Neuronal stem cell (in vitro differentiated cells): Measurements from ENCODE around the gene KBTBD4.
A peak's percentile ranks its signal among the peaks of the same experiment; 100 is the strongest.

ENCODE experiments used
- DNase-seq: peaks from one replicate; pipeline ENCODE4 v3.0.0-alpha.2; 2013; ENCODE audit warnings: low spot score
- H2AFZ ChIP-seq: one replicate; pipeline ENCODE4 v1.6.1; 2013; ENCODE audit warnings: mild to moderate bottlenecking, low read length, inconsistent platforms
- H2AK5ac ChIP-seq: 2 replicates; pipeline ENCODE4 v1.6.1; 2013; ENCODE audit warnings: low read depth, mild to moderate bottlenecking, inconsistent platforms, low read length, moderate library complexity, mixed read lengths
- H2BK120ac ChIP-seq: 2 replicates; pipeline ENCODE4 v1.6.1; 2013; ENCODE audit warnings: low read depth, mild to moderate bottlenecking, inconsistent platforms, low read length, moderate library complexity, mixed read lengths
- H2BK12ac ChIP-seq: one replicate; pipeline ENCODE4 v1.6.1; 2013; ENCODE audit warnings: low read length, inconsistent platforms
- H2BK15ac ChIP-seq: 2 replicates; pipeline ENCODE4 v1.6.1; 2013; ENCODE audit warnings: mild to moderate bottlenecking, low read length, inconsistent platforms, mixed read lengths
- H2BK5ac ChIP-seq: one replicate; pipeline ENCODE4 v1.6.1; 2013; ENCODE audit warnings: inconsistent platforms, mild to moderate bottlenecking, low read length, moderate library complexity
- H3K14ac ChIP-seq: one replicate; pipeline ENCODE4 v1.6.1; 2013; ENCODE audit warnings: low read length, inconsistent platforms
- H3K18ac ChIP-seq: 2 replicates; pipeline ENCODE4 v1.6.1; 2013; ENCODE audit warnings: low read length, inconsistent platforms
- H3K23ac ChIP-seq: 2 replicates; pipeline ENCODE4 v1.6.1; 2013; ENCODE audit warnings: low read depth, mild to moderate bottlenecking, mixed read lengths, low read length, inconsistent platforms; ENCODE audit not compliant: poor library complexity
- H3K27ac ChIP-seq: replicated peaks from 3 replicates; pipeline ENCODE4 v1.5.1; 2013; ENCODE audit warnings: low read length, inconsistent platforms
- H3K27me3 ChIP-seq, 3 experiments: 2 replicates each; pipeline ENCODE4 v1.6.1; 2013; ENCODE audit warnings: low read length in 3 of 3, mild to moderate bottlenecking in 2 of 3, inconsistent platforms in 1 of 3, low read depth in 1 of 3, mixed read lengths in 1 of 3, moderate library complexity in 1 of 3; ENCODE audit not compliant: control insufficient read depth in 3 of 3, insufficient read depth in 3 of 3
- H3K36me3 ChIP-seq, 2 donors: replicated peaks in 1 of 2; 2 replicates each; pipeline ENCODE4 v1.6.1; 2013; ENCODE audit warnings: low read length in 2 of 2; ENCODE audit not compliant: control insufficient read depth in 2 of 2, insufficient read depth in 2 of 2
- H3K4ac ChIP-seq: 2 replicates; pipeline ENCODE4 v1.6.1; 2013; ENCODE audit warnings: inconsistent platforms, mild to moderate bottlenecking, low read length, moderate library complexity
- H3K4me1 ChIP-seq, 2 donors: 1 replicate in 1 of 2; 2 replicates in 1 of 2; pipeline ENCODE4 v1.6.1; 2013; ENCODE audit warnings: low read length in 2 of 2, low read depth in 1 of 2; ENCODE audit not compliant: control insufficient read depth in 2 of 2, insufficient read depth in 1 of 2
- H3K4me2 ChIP-seq: one replicate; pipeline ENCODE4 v1.6.1; 2013; ENCODE audit warnings: mild to moderate bottlenecking, low read length, inconsistent platforms; ENCODE audit not compliant: insufficient read depth, poor library complexity, severe bottlenecking
- H3K4me3 ChIP-seq, 2 donors: 2 replicates each; pipeline ENCODE4 v1.5.1; 2013; ENCODE audit warnings: low read length in 2 of 2, mild to moderate bottlenecking in 2 of 2, inconsistent platforms in 1 of 2, moderate library complexity in 1 of 2
- H3K79me1 ChIP-seq: one replicate; pipeline ENCODE4 v1.6.1; 2013; ENCODE audit warnings: low read depth, mild to moderate bottlenecking, inconsistent platforms, low read length, moderate library complexity
- H3K9ac ChIP-seq: one replicate; pipeline ENCODE4 v1.6.1; 2013; ENCODE audit warnings: mild to moderate bottlenecking, low read depth, low read length, inconsistent platforms; ENCODE audit not compliant: poor library complexity
- H3K9me3 ChIP-seq, 2 donors: replicated peaks in 1 of 2; 2 replicates each; pipeline versions ENCODE3 to v1.6.1; 2013; ENCODE audit warnings: low read length in 2 of 2, mild to moderate bottlenecking in 2 of 2, inconsistent platforms in 1 of 2, low read depth in 1 of 2, mixed read lengths in 1 of 2, moderate library complexity in 1 of 2; ENCODE audit not compliant: control insufficient read depth in 2 of 2, insufficient read depth in 1 of 2
- H4K8ac ChIP-seq: one replicate; pipeline ENCODE4 v1.6.1; 2013; ENCODE audit warnings: low read depth, mild to moderate bottlenecking, inconsistent platforms, low read length, moderate library complexity
- H4K91ac ChIP-seq: one replicate; pipeline ENCODE4 v1.6.1; 2013; ENCODE audit warnings: low read length, low read depth, mild to moderate bottlenecking, inconsistent platforms; ENCODE audit not compliant: poor library complexity
- WGBS, 2 donors: extraction: QIAGEN DNeasy Blood & Tissue Kit; methylation state at CpG; one replicate each; pipeline ENCODE4 v1.1.7; 2013; ENCODE audit warnings: missing lambda C conversion rate in 2 of 2, mixed read lengths in 1 of 2; ENCODE audit not compliant: insufficient read length in 2 of 2, insufficient replicate concordance in 1 of 2; ENCODE audit errors: extremely low coverage in 2 of 2; 5-methylcytosine and 5-hydroxymethylcytosine counted together

Gene KBTBD4

DNA sequence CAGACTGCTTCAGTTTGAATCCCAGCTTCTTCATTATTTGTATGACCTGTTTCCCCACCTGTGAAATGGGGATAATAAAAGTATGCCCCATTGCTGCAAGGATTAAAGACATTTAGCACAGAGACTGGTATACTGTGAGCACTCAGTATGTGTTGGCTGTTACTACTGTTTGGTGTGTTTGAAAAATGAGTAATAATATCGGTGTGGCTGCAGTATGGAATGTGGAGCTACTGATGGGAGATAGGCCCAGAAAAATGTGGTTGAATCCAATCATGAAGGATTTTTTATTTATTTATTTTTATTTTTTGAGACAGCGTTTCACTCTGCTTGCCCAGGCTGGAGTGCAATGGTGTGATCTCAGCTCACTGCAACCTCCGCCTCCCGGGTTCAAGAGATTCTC lies 24.5 kb upstream of the KBTBD4 start:
- no peak overlapping the region for H2BK5ac ChIP-seq
- H3K18ac ChIP-seq: no peak overlapping the region

DNA sequence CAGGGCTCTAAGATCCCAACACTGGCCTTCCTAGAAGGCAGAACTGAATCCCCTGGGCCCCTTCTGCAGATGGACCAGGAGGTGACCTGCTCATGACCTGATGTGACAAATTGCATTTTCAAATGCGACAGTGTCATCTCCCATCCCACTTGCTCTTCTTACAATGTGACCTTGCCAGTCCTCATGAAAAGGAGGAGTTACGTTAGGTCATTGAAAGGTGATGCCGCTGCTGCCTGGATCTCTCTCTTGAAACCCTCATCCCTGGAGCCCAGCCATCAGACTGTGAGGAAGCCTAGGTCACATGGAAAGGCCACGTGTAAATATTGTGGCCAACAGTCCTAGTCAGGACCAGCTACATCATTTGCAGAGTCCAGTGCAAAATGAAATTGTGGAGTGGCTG lies 21.1 kb upstream of the KBTBD4 start:
- Histone ChIP-seq H3K4me2 (no peak overlapping the region), H3K23ac (no peak overlapping the region), H3K79me1 (no peaks in the 10 kb centered on the region), H3K27ac (no peak overlapping the region), H3K27me3 (peaks cover 0 to 2% (median 0%) of the 10 kb centered on the region in 3 experiments), H3K4me3 (no peak overlapping the region), H2AK5ac (no peak overlapping the region), H2BK5ac (no peak overlapping the region), H3K9ac (no peak overlapping the region), H3K14ac (no peak overlapping the region), H3K4ac (no peak overlapping the region), H3K36me3 (no peaks in the 10 kb centered on the region), H3K18ac (no peak overlapping the region), H3K9me3 (peaks cover 0 to 2% of the 10 kb centered on the region in 2 donors), H4K8ac (no peak overlapping the region), H2BK15ac (no peak overlapping the region), H3K4me1 (peaks cover 2 to 5% of the 10 kb centered on the region in 2 donors), H2BK12ac (no peak overlapping the region), H2BK120ac (no peak overlapping the region), H2AFZ (no peak overlapping the region), H4K91ac (no peak overlapping the region)
- no CpG with 5 or more reads among the region's 4 CpGs for WGBS, 2 donors
- DNase-seq: no peak

More for the DNA sequence above, 24.5 kb upstream of the KBTBD4 start:
- no peak overlapping the region for H2AK5ac ChIP-seq
- H3K4me2 ChIP-seq: no peak overlapping the region
- no peak overlapping the region for H4K8ac ChIP-seq
- no peak overlapping the region for H3K4me3 ChIP-seq
- no peak overlapping the region for H2BK12ac ChIP-seq
- no peak overlapping the region for H4K91ac ChIP-seq
- no peak overlapping the region for H2BK120ac ChIP-seq
- no peak for DNase-seq
- peaks cover 0 to 2% of the 10 kb centered on the region in 2 donors for H3K9me3 ChIP-seq
- no peaks in the 10 kb centered on the region for H3K36me3 ChIP-seq
- no peak overlapping the region for H3K14ac ChIP-seq
- H3K4me1 ChIP-seq: peaks cover 2 to 7% of the 10 kb centered on the region in 2 donors
- peak overlapping the region; percentile 7 for H3K27ac ChIP-seq
- no peak overlapping the region for H2AFZ ChIP-seq
- H2BK15ac ChIP-seq: no peak overlapping the region
- WGBS, 2 donors: no CpG with 5 or more reads among the region's 4 CpGs
- no peak overlapping the region for H3K9ac ChIP-seq
- H3K79me1 ChIP-seq: no peaks in the 10 kb centered on the region
- no peaks in the 10 kb centered on the region for H3K27me3 ChIP-seq
- H3K4ac ChIP-seq: no peak overlapping the region
- no peak overlapping the region for H3K23ac ChIP-seq

DNA sequence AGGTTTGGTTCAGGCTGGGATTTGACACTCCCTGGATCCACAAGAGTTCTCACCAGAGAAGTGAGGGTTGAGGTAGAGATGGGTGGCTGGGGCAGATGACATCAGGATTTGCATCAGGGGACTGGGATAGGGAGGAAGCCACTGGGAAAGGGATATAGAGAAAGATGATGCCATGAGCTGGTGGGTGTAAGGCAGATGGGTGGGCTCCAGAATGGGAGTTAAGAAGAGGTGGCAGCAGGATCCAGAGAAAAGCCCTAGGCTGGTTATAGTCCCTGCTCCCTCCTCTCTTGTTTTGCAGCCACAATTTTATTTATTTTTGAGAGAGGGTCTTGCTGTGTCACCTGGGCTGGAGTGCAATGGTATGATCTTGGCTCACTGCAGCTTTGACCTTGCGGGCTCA lies 17.2 kb upstream of the KBTBD4 start:
- Histone ChIP-seq H3K36me3 (no peaks in the 10 kb centered on the region), H2BK12ac (no peak overlapping the region), H2BK120ac (no peak overlapping the region), H3K9ac (no peak overlapping the region), H3K4me2 (no peak overlapping the region), H3K79me1 (no peaks in the 10 kb centered on the region), H2AFZ (no peak overlapping the region), H2AK5ac (no peak overlapping the region), H2BK5ac (no peak overlapping the region), H4K8ac (no peak overlapping the region), H3K4me1 (peaks cover 12 to 29% of the 10 kb centered on the region in 2 donors), H3K4ac (no peak overlapping the region), H3K27me3 (peaks cover 0 to 21% (median 3%) of the 10 kb centered on the region in 3 experiments), H3K9me3 (no peaks in the 10 kb centered on the region), H3K18ac (no peak overlapping the region), H4K91ac (no peak overlapping the region), H2BK15ac (no peak overlapping the region), H3K23ac (no peak overlapping the region), H3K14ac (no peak overlapping the region), H3K4me3 (no peak overlapping the region), H3K27ac (no peak overlapping the region)
- WGBS, 2 donors: no CpG with 5 or more reads among the region's 1 CpG
- no peak for DNase-seq

DNA sequence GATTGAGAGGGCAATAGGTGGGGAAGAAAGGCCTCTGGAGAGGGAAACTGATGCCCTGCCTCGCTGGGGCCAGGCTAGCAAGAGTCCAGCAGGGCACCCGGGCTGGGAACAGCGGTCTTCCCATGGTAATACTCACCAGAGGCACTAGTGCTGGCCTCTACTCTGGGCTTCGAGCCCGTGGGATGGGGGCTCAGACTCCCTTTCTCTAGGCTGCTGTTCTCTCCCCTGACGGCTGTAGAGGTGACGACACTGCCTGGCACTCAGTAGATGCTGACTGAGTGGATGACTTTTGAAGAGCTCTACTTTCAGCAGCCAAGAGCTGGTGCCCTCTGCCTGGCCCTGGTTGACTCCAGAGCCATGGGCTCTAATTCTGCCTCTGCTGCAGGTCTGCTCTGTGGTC lies 16.3 kb upstream of the KBTBD4 start:
- Histone ChIP-seq H3K4ac (no peak overlapping the region), H2BK12ac (peak overlapping the region; percentile 33), H3K27ac (no peak overlapping the region)

More for the DNA sequence above, 16.3 kb upstream of the KBTBD4 start:
- Histone ChIP-seq H3K4me2 (no peak overlapping the region), H2BK15ac (no peak overlapping the region), H3K9ac (no peak overlapping the region), H3K4me3 (peak overlapping the region in 1 of 2 donors; percentile 57), H2BK120ac (peak overlapping the region; percentile 56), H3K27me3 (peaks cover 0 to 21% (median 3%) of the 10 kb centered on the region in 3 experiments), H3K23ac (peak overlapping the region; percentile 39), H3K36me3 (no peaks in the 10 kb centered on the region), H3K18ac (peak overlapping the region; percentile 80), H4K91ac (no peak overlapping the region), H2BK5ac (no peak overlapping the region), H2AK5ac (peak overlapping the region; percentile 59), H3K4me1 (peaks cover 12 to 27% of the 10 kb centered on the region in 2 donors), H2AFZ (peak overlapping the region; percentile 95), H3K9me3 (no peaks in the 10 kb centered on the region), H4K8ac (no peak overlapping the region), H3K79me1 (no peaks in the 10 kb centered on the region), H3K14ac (no peak overlapping the region)
- WGBS, 2 donors: no CpG with 5 or more reads among the region's 7 CpGs
- no peak for DNase-seq
